ENCODE results near the gene OSCP1.
"Not testable (repeated sequence)": the region's sequence is repeated elsewhere in the genome, so short reads cannot be mapped to it uniquely, and the experiment has no call there.

DNA sequence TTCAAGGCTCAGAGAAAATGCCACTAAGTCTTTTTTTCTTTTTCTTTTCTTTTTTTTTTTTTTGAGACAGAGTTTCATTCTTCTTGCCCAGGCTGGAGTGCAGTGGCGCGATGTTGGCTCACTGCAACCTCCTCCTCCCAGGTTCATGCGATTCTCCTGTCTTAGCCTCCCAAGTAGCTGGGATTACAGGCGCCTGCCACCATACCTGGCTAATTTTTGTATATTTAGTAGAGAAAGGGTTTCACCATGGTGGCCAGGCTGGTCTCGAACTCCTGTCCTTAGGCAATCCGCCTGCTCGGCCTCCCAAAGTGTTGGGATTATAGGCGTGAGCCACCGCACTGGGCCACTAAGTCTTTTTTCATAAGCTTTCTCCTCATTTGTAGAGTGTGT, 37.1 kb upstream of the OSCP1 start:
- TF ChIP-seq, protein P1, sequence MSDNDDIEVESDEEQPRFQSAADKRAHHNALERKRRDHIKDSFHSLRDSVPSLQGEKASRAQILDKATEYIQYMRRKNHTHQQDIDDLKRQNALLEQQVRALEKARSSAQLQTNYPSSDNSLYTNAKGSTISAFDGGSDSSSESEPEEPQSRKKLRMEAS (IDR thresholded peaks at IDR 0.05; ENCODE audit: insufficient read depth, insufficient read length): not testable (repeated sequence)
- TF ChIP-seq, protein P2, sequence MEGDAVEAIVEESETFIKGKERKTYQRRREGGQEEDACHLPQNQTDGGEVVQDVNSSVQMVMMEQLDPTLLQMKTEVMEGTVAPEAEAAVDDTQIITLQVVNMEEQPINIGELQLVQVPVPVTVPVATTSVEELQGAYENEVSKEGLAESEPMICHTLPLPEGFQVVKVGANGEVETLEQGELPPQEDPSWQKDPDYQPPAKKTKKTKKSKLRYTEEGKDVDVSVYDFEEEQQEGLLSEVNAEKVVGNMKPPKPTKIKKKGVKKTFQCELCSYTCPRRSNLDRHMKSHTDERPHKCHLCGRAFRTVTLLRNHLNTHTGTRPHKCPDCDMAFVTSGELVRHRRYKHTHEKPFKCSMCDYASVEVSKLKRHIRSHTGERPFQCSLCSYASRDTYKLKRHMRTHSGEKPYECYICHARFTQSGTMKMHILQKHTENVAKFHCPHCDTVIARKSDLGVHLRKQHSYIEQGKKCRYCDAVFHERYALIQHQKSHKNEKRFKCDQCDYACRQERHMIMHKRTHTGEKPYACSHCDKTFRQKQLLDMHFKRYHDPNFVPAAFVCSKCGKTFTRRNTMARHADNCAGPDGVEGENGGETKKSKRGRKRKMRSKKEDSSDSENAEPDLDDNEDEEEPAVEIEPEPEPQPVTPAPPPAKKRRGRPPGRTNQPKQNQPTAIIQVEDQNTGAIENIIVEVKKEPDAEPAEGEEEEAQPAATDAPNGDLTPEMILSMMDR (IDR thresholded peaks at IDR 0.05; ENCODE audit: extremely low read depth in 1 of 2, insufficient read depth in 1 of 2, low read depth in 1 of 2, low read length in 2 of 2): not testable (repeated sequence)
- TF ChIP-seq POLR2A (IDR thresholded peaks at IDR 0.05; ENCODE audit: low read depth, low read length): not testable (repeated sequence)

Data from endothelial cell of umbilical vein (primary cell).